T-helper 2 cell (primary cell): ENCODE data around the gene LHCGR.
"Not testable (repeated sequence)": the region's sequence is repeated elsewhere in the genome, so short reads cannot be mapped to it uniquely, and the experiment has no call there.

Source experiments
- DNase-seq, 5 experiments: peaks; one replicate each; pipeline versions ENCODE4 v3.0.0 to v3.0.0-alpha.2; 2012 to 2022

Gene LHCGR

GRCh38 chr2:48707466-48707865 lies 48.1 kb downstream of the LHCGR start:
- DNase-seq: peak in 1 of 5 experiments; percentile 34

- not testable (repeated sequence) for DNase-seq
These were observed 51.9 kb downstream of the LHCGR start for GRCh38 chr2:48703621-48704020.

DNA sequence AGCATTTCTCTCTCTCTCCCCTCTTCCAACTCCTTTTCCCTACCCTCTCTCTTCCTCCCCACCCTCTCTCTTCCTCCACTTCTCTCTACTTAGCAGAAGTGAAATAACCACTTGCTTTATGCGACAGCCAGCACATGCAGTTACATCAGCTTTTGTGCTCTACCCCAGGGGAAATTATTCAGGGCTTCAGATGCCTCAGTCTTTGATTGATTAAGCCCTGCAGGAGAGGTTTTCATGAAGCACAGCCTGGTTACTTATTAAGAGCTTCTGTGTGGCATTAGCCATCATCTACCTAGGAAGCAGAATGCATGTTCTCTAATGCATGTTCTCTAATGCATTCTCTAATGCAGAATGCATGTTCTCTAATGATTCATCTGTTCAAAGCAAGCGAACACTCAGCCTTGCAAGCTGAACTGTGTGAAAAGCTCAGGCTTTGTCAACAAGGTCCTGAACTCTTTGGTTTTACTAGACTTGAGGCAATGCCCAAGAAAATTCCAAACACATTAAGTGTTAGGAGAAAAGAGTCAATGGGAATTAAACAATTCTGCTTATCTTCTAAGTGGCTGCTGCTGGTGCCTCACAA lies 56.1 kb downstream of the LHCGR start:
- no peak for DNase-seq

GRCh38 chr2:48696881-48697280 lies 58.6 kb downstream of the LHCGR start:
- no peak for DNase-seq

DNA sequence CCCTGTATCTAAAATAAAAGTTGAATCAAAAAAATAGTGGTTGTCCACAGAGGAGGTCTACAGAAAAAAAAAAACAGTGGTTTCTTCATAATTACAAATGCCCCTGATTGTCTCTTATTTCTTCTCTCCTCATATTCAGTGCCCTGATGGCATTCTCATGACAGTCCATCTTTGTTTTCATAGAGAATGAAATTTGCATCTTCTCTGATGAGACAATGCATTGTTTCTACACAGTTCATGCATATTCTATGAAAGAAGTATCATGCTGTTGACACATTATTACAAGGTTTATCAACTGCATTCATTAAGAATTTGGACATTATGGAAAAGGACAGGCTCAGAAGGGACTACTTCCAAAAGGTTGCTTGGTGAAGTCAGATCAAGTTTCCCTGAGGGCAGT lies 59.5 kb downstream of the LHCGR start:
- DNase-seq: no peak

DNA sequence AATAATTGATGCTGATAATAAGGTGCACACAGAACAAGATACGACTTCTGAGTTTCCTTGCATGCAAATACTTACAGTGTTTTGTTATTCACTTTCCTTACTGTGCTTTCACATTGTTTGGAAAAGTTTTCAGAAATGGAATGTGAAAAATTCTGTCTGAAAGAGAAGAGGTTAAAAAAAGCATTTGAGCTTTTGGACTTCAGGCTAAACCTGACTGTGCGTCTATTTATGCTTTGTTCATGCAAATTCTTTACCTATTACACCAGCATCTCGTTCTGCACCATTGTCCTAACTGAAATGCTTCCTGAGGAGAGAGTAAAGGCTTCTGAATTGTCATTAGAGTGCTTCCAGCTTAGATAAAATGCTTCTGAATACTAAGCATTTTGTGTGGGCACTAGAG lies 61.4 kb downstream of the LHCGR start:
- no peak for DNase-seq

GRCh38 chr2:48693645-48694044 lies 61.9 kb downstream of the LHCGR start:
- DNase-seq: no peak

DNA sequence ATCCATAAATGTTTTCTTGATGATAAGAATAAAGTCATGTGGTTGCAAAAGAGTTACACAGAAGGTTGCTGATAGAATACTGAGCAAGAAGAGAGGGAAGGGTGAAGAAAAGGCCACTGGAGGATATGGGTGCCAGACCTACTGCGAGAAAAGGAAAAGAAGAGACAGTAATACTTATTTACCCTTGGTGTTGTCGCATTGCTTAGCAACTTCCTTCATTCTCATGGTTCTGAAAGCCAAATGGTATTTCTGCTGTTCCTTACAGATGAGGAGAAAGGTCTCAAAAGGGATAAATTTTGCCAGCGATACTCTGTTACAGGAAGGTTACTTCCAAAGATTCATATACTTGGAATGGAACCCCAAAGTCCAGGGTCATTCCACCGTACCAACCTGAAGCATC lies 62.5 kb downstream of the LHCGR start:
- no peak for DNase-seq

DNA sequence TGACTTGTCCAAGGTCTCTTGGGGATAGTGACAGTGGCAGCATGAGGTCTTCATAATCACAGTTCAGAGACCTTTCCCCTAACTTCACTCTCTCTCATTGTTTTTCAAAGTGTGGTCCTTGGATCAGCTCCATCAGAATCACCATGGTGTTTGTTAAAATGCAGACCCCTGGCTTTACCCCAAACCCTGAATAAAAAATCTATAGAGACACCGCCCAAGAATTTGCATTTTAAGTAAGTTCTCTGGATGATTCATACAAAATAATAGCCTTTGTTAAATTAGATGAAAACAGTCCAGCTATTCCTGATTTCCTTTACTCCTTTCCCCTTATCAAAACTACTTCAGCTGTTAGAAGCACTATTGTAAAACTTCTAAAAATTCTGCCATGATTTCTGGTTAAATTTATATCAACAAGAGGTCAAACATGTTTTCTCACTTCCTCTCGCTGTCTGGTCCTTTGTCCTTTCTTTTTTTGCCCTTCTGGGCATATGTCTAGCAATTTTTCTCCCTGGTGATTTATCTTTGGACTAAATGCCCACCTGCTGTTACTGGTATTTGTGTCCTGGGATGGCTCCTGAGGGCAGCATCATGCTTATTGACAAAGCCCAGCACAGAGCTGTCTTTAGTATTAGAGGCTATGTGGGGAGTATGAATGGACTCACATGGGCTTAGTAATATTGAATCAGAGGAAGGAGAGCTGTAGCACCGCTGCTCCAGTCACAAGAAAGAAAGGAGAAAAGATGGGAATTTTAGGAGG lies 63.4 kb downstream of the LHCGR start:
- DNase-seq: no peak

GRCh38 chr2:48685126-48685525 lies 70.4 kb downstream of the LHCGR start:
- no peak for DNase-seq

- DNase-seq: no peak
These were observed 78.1 kb downstream of the LHCGR start for GRCh38 chr2:48677450-48677849.

- no peak for DNase-seq
These were observed 80.6 kb downstream of the LHCGR start for GRCh38 chr2:48674933-48675332.

DNA sequence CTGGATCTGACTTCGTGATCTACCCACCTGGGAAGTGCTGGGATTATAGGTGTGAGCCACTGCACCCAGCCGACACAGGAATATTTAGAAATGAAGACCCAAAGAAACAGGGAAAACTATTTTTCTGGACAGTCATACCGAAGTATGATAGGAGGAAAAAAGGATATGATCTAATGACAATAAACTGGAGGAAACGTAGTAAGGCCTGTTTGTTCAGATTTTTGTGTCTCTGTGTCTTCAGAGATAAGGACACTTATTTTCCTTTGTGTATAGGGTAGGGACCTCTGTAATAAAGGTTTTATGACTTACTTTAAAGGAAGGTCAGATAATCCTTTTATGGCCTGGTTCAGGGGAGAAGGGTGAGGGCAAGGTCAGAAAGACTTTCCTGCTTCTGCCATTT lies 81.9 kb downstream of the LHCGR start:
- no peak for DNase-seq

- no peak for DNase-seq
These were observed 86.5 kb downstream of the LHCGR start for GRCh38 chr2:48668992-48669391.

DNA sequence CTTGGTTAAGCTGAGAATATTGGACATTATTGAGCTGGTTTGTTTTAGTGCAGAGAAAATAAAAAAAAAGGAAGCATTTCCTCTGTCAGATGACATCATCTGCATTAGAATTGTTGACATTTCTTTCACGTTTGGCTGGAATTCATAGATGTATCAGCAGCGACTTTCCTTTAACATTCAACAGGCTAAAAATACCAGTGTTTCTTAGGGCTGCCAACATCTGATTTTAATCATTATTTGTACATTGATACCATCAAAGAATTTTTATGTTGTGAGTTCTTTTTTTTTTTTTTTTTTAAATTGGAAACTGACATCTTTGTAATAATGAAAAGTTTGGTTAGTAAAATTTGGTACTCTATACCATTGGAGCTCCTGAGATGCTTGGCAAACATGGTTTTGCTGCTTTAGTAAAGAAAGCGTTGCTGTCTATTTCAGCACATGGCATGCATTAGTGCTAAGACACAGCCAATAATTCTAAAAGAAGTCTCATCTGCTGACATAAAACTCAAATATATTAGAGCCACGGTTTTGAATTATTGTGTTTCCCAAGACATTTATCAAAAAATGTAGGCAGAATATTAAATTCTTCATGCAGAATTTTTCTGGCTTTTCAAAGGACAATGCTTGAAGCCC lies 104.2 kb downstream of the LHCGR start:
- no peak for DNase-seq

- DNase-seq: no peak
These were observed 117.3 kb downstream of the LHCGR start for GRCh38 chr2:48638261-48638660.
